BLaER1 treated with 17β-estradiol and CSF1 and Interleukin-3, amounts not matched to agents 10 nM and 100 nM (cell line): ENCODE results near the gene PLD2.
A peak's percentile ranks its signal among the peaks of the same experiment; 100 is the strongest.

Experiments used
- H3K27ac ChIP-seq, 11 experiments: shearing (Covaris generic); formaldehyde crosslinking; 2 replicates each; pipeline ENCODE4 v1.8.1; 2022
- H3K27me3 ChIP-seq, 11 experiments: shearing (Covaris generic); formaldehyde crosslinking; 2 replicates each; pipeline ENCODE4 v1.8.1; 2022
- H3K36me3 ChIP-seq, 11 experiments: shearing (Covaris generic); formaldehyde crosslinking; 2 replicates each; pipeline ENCODE4 v1.8.1; 2022
- H3K4me1 ChIP-seq, 10 experiments: shearing (Covaris generic); formaldehyde crosslinking; 2 replicates each; pipeline ENCODE4 v1.8.1; 2022
- H3K4me2 ChIP-seq, 11 experiments: shearing (Covaris generic); formaldehyde crosslinking; 2 replicates each; pipeline ENCODE4 v1.8.1; 2022
- H3K4me3 ChIP-seq, 10 experiments: shearing (Covaris generic); formaldehyde crosslinking; 2 replicates each; pipeline ENCODE4 v1.8.1; 2022
- H3K9ac ChIP-seq, 11 experiments: shearing (Covaris generic); formaldehyde crosslinking; 2 replicates each; pipeline ENCODE4 v1.8.1; 2022
- H3K9me3 ChIP-seq, 11 experiments: shearing (Covaris generic); formaldehyde crosslinking; replicated peaks in 1 of 11; 2 replicates each; pipeline ENCODE4 v1.8.1; 2022
- H4K20me1 ChIP-seq, 11 experiments: shearing (Covaris generic); formaldehyde crosslinking; 2 replicates each; pipeline ENCODE4 v1.8.1; 2022
- Cebpa-rat ChIP-seq, 11 experiments: shearing (Covaris generic); IDR thresholded peaks; 2 replicates each; pipeline ENCODE4 v1.8.1; 2022

The PLD2 gene

GRCh38 chr17:4840893-4841242 is 33.9 kb downstream of the PLD2 start:
- TF ChIP-seq Cebpa-rat (IDR thresholded peaks at IDR 0.05) = no peak
- H3K4me3 ChIP-seq = no peak overlapping the region
- H3K9ac ChIP-seq = no peak overlapping the region
- no peak overlapping the region for H3K27ac ChIP-seq
- peaks cover 10 to 66% (median 38%) of the 10 kb centered on the region in 10 experiments for H3K4me1 ChIP-seq
- peaks cover 6 to 31% (median 14%) of the 10 kb centered on the region in 11 experiments; a peak in 14 of 22 replicates for H3K36me3 ChIP-seq
- peak overlapping the region in 9 of 11 experiments; percentile 0 to 34 (median 11); a peak in 9 of 22 replicates for H3K4me2 ChIP-seq
- peaks cover 68 to 99% (median 95%) of the 10 kb centered on the region in 11 experiments for H4K20me1 ChIP-seq
- no peaks in the 10 kb centered on the region for H3K9me3 ChIP-seq
- no peaks in the 10 kb centered on the region for H3K27me3 ChIP-seq

DNA sequence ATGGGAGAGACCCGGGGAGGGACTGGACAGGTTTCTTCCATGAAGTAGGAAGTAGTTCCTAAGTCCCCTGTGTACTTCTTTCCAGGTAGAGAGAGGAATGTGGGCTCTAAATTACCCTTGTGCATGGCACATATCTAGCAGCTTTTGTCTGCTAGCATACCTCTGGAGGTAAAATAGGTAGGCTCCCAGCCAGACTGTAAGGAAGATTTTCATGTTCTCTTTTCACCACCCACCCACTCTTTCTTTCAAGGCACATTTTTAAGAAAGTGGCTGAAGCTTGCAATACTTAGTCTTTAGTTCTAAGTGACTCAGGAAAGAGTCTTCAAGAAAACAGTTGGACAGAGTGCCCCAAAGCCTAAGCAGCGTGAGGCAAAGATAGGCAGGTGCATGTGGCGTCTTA is 35.4 kb downstream of the PLD2 start:
- H3K27me3 ChIP-seq = no peaks in the 10 kb centered on the region
- peaks cover 5 to 62% (median 32%) of the 10 kb centered on the region in 10 experiments; a peak in 14 of 20 replicates for H3K4me1 ChIP-seq
- TF ChIP-seq Cebpa-rat (IDR thresholded peaks at IDR 0.05) = no peak
- peaks cover 73 to 99% (median 95%) of the 10 kb centered on the region in 11 experiments for H4K20me1 ChIP-seq
- H3K9ac ChIP-seq = 0 out of 22 replicates have a peak overlapping the region, but pooled peaks of 2 of the 11 experiments have one; percentile 10 to 29
- no peak overlapping the region for H3K4me3 ChIP-seq
- H3K27ac ChIP-seq = no peak overlapping the region
- peak overlapping the region in 4 of 11 experiments; percentile 54 to 75 (median 60); a peak in 8 of 22 replicates for H3K4me2 ChIP-seq
- peaks cover 6 to 32% (median 20%) of the 10 kb centered on the region in 11 experiments; a peak in 14 of 22 replicates for H3K36me3 ChIP-seq
- no peaks in the 10 kb centered on the region for H3K9me3 ChIP-seq

DNA sequence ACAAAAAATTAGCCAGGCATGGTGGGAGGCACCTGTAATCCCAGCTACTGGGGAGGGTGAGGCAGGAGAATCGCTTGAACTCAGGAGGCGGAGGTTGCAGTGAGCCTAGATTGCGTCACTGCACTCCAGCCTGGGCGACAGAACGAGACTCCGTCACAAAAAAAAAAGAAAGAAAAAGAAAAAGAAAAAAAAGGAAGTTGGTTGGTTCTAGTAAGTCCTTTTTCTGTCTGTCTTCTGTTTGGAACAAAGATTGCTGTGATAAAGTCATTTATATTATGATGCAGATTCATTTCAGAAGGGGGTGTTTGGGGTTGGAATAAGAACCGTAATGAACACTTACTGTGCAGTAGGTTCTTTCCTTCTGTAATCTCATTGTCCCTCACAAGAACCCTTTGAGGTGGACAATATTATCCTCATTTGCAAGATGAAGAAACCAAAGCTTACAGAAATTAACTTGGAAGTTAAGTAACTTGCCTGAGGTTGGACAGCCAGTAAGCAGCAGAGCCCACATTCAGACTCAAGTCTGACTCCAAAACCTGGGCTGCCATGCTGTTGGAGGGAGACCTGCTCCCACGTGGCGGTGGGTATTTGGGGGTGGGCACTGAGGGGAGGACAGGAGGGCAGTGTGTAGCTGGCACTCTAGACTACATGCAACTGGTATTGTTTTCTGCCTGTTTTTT is 36.5 kb downstream of the PLD2 start:
- H3K4me2 ChIP-seq = peak overlapping the region in 5 of 11 experiments; percentile 40 to 75 (median 57); a peak in 10 of 22 replicates
- 0 out of 22 replicates have a peak overlapping the region, but pooled peaks of 1 of the 11 experiments have one; percentile 15 for H3K9ac ChIP-seq
- TF ChIP-seq Cebpa-rat (IDR thresholded peaks at IDR 0.05) = no peak
- no peaks in the 10 kb centered on the region for H3K27me3 ChIP-seq
- H3K4me3 ChIP-seq = no peak overlapping the region
- peaks cover 72 to 99% (median 95%) of the 10 kb centered on the region in 11 experiments for H4K20me1 ChIP-seq
- peaks cover 3 to 62% (median 29%) of the 10 kb centered on the region in 10 experiments; a peak in 14 of 20 replicates for H3K4me1 ChIP-seq
- H3K27ac ChIP-seq = no peak overlapping the region
- H3K36me3 ChIP-seq = peaks cover 0 to 22% (median 10%) of the 10 kb centered on the region in 11 experiments; a peak in 11 of 22 replicates
- no peaks in the 10 kb centered on the region for H3K9me3 ChIP-seq

DNA sequence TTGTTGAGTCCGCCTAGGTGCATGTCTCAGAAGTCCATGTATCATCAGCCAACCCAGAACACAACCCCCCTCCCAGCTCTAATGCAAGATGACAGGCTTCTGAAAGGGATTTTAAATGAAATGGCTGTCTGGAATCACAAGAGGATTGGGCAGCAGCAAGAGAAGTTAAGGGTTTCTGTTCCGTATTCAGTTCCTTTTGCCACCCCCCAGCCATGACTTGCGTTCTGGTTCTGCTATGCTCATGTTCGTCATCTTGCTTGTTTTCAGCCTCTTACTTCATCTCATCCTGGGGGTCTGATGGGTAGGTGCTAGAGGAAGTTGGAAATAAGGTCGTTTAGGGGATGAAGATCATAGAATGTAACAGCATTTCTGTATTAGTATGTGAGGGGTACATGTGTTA is 38.2 kb downstream of the PLD2 start:
- peaks cover 0 to 26% (median 9%) of the 10 kb centered on the region in 11 experiments; a peak in 6 of 22 replicates for H3K36me3 ChIP-seq
- H4K20me1 ChIP-seq = peaks cover 89 to 100% (median 99%) of the 10 kb centered on the region in 11 experiments
- H3K27ac ChIP-seq = peak overlapping the region in 1 of 11 experiments; percentile 28; a peak in 1 of 22 replicates

GRCh38 chr17:4846635-4847390 is 39.9 kb downstream of the PLD2 start:
- Histone ChIP-seq H3K4me2 (no peak overlapping the region), H4K20me1 (peaks cover 94 to 100% (median 99%) of the 10 kb centered on the region in 11 experiments), H3K27ac (no peak overlapping the region), H3K4me3 (no peak overlapping the region), H3K36me3 (peaks cover 0 to 26% (median 7%) of the 10 kb centered on the region in 11 experiments; a peak in 8 of 22 replicates), H3K4me1 (peaks cover 0 to 43% (median 16%) of the 10 kb centered on the region in 10 experiments; a peak in 11 of 20 replicates), H3K9ac (no peak overlapping the region), H3K9me3 (0 out of 22 replicates have a peak, but pooled peaks cover 0 to under 1% (median 0%) of the 10 kb centered on the region in 11 experiments), H3K27me3 (0 out of 22 replicates have a peak, but pooled peaks cover 0 to 5% (median 0%) of the 10 kb centered on the region in 11 experiments)
- no peak for TF ChIP-seq Cebpa-rat (IDR thresholded peaks at IDR 0.05)

More for the DNA sequence above, 38.2 kb downstream of the PLD2 start:
- Histone ChIP-seq H3K4me2 (peak overlapping the region in 5 of 11 experiments; percentile 13 to 75 (median 33); a peak in 7 of 22 replicates), H3K4me1 (peaks cover 0 to 58% (median 27%) of the 10 kb centered on the region in 10 experiments; a peak in 14 of 20 replicates), H3K27me3 (no peaks in the 10 kb centered on the region), H3K4me3 (no peak overlapping the region), H3K9me3 (no peaks in the 10 kb centered on the region), H3K9ac (no peak overlapping the region; a peak in 1 of 22 replicates)
- TF ChIP-seq Cebpa-rat (IDR thresholded peaks at IDR 0.05) = no peak

DNA sequence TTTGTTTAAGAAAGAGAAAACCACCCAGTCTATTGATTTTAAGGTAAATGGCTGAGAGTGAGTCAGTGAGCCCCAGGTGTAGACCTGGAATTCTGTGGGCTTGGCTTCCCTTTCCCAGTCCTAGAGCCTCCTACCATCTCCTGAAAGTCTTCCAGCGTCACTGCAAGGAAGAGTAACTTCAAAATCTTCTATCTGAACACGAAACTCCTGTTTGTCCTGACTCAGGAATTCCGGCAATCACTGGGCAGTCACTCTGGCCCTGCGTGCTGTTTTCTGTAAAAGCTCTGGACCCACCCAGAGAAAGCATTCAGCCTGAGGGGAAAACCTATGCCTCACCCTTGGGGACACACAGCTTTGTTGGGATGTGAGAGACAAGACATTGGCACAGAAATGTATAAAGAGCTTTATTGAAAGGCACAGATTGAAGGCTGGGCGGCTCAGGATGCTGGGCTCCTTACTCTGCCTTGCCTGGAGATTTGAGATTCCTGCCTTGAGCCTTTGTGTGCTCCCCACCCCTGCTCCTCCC is 42.1 kb downstream of the PLD2 start:
- Histone ChIP-seq H3K4me2 (no peak overlapping the region), H3K4me1 (peaks cover 0 to 22% (median 7%) of the 10 kb centered on the region in 10 experiments; a peak in 10 of 20 replicates), H3K36me3 (peaks cover 0 to 34% (median 10%) of the 10 kb centered on the region in 11 experiments; a peak in 12 of 22 replicates), H4K20me1 (peaks cover 84 to 94% (median 90%) of the 10 kb centered on the region in 11 experiments), H3K27ac (no peak overlapping the region), H3K27me3 (0 out of 22 replicates have a peak, but pooled peaks cover 0 to 5% (median 0%) of the 10 kb centered on the region in 11 experiments), H3K9me3 (peaks cover 0 to 7% (median 0%) of the 10 kb centered on the region in 11 experiments; a peak in 4 of 22 replicates), H3K9ac (no peak overlapping the region), H3K4me3 (no peak overlapping the region)
- no peak for TF ChIP-seq Cebpa-rat (IDR thresholded peaks at IDR 0.05)

- H3K27me3 ChIP-seq = 0 out of 22 replicates have a peak, but pooled peaks cover 0 to 5% (median 0%) of the 10 kb centered on the region in 11 experiments
- peaks cover 0 to 10% (median 3%) of the 10 kb centered on the region in 10 experiments; a peak in 8 of 20 replicates for H3K4me1 ChIP-seq
- H3K4me2 ChIP-seq = no peak overlapping the region
- H3K9ac ChIP-seq = no peak overlapping the region
- H3K36me3 ChIP-seq = peaks cover 0 to 39% (median 13%) of the 10 kb centered on the region in 11 experiments; a peak in 12 of 22 replicates
- TF ChIP-seq Cebpa-rat (IDR thresholded peaks at IDR 0.05) = no peak
- H3K27ac ChIP-seq = no peak overlapping the region
- no peak overlapping the region for H3K4me3 ChIP-seq
- peaks cover 0 to 7% (median 0%) of the 10 kb centered on the region in 11 experiments; a peak in 4 of 22 replicates for H3K9me3 ChIP-seq
- peaks cover 81 to 94% (median 86%) of the 10 kb centered on the region in 11 experiments for H4K20me1 ChIP-seq
Measured at GRCh38 chr17:4850246-4850645, 43.3 kb downstream of the PLD2 start.

- TF ChIP-seq Cebpa-rat (IDR thresholded peaks at IDR 0.05) = no peak
- no peak overlapping the region for H3K27ac ChIP-seq
Measured at GRCh38 chr17:4851084-4851483, 44.1 kb downstream of the PLD2 start.

More at GRCh38 chr17:4851084-4851483, 44.1 kb downstream of the PLD2 start:
- H3K36me3 ChIP-seq = peaks cover 0 to 39% (median 13%) of the 10 kb centered on the region in 11 experiments; a peak in 14 of 22 replicates
- H3K4me1 ChIP-seq = peaks cover 0 to 2% (median 0%) of the 10 kb centered on the region in 10 experiments; a peak in 2 of 20 replicates
- no peak overlapping the region for H3K9ac ChIP-seq
- peaks cover 0 to 7% (median 0%) of the 10 kb centered on the region in 11 experiments; a peak in 4 of 22 replicates for H3K9me3 ChIP-seq
- no peak overlapping the region for H3K4me3 ChIP-seq
- H3K27me3 ChIP-seq = 0 out of 22 replicates have a peak, but pooled peaks cover 0 to 5% (median 0%) of the 10 kb centered on the region in 11 experiments
- no peak overlapping the region for H3K4me2 ChIP-seq
- peaks cover 76 to 92% (median 83%) of the 10 kb centered on the region in 11 experiments for H4K20me1 ChIP-seq
